OCI-LY3 (cell line): Measurements from ENCODE around the gene RETN.

Experiments used
- CTCF ChIP-seq: fragments of 200-600, 300-600 bp; sonication (generic); IDR thresholded peaks from 2 replicates; pipeline ENCODE4 v1.5.1; 2014; ENCODE audit warnings: antibody characterized with exemption, low read length, low read depth
- EZH2phosphoT487 ChIP-seq: fragments of 200-600 bp; shearing (Covaris generic); IDR thresholded peaks from 2 replicates; pipeline ENCODE4 v1.6.1; 2018; ENCODE audit warnings: antibody characterized with exemption, mixed run types, low read depth

GRCh38 chr19:7636317-7636690 lies 32.5 kb upstream of the RETN start:
- TF ChIP-seq CTCF (no peak), EZH2phosphoT487 (no peak)
